Transverse colon (tissue), 4 donors: ENCODE results near the gene NRG2.

Experiments
- CTCF ChIP-seq, 5 experiments: fragments of 200-600 bp in 3 of 5; fragments of 450-650 bp in 2 of 5; sonication (generic) in 3 of 5; IDR thresholded peaks; 1 replicate in 2 of 5; 2 replicates in 3 of 5; pipeline ENCODE4 v1.5.1; 2016 to 2017; ENCODE audit warnings: antibody characterized with exemption in 5 of 5, inconsistent platforms in 3 of 5, mild to moderate bottlenecking in 2 of 5, moderate library complexity in 1 of 5
- POLR2A ChIP-seq: fragments of 450-650 bp; IDR thresholded peaks from one replicate; pipeline ENCODE4 v1.6.1; 2016; ENCODE audit warnings: antibody characterized with exemption, mild to moderate bottlenecking, moderate library complexity
- POLR2AphosphoS5 ChIP-seq, 3 donors: sonication (generic); formaldehyde crosslinking; IDR thresholded peaks; one replicate each; pipeline ENCODE4 v1.6.1; 2016; ENCODE audit warnings: antibody characterized with exemption in 3 of 3

GRCh38 chr5:139947727-139948126, 95.4 kb downstream of the NRG2 start:
- no peak for TF ChIP-seq CTCF (IDR thresholded peaks at IDR 0.05)
- no peak for TF ChIP-seq POLR2A
- no peak for TF ChIP-seq POLR2AphosphoS5 (IDR thresholded peaks at IDR 0.05)
